HG02840 (cell line): ENCODE measurements around the gene ACSF3.
"Not testable (repeated sequence)": the region's sequence is repeated elsewhere in the genome, so short reads cannot be mapped to it uniquely, and the experiment has no call there.

Source experiments
- ATAC-seq: cut with Tn5 transposase; IDR thresholded peaks from one replicate; pipeline ENCODE4 v1.9.1; 2021; ENCODE audit warnings: mild to moderate bottlenecking, moderate library complexity, moderate number of reproducible peaks; ENCODE audit not compliant: unreplicated experiment, low FRiP score

ACSF3 gene

GRCh38 chr16:89184933-89185794 lies 91.5 kb downstream of the ACSF3 start:
- ATAC-seq, result no peak

DNA sequence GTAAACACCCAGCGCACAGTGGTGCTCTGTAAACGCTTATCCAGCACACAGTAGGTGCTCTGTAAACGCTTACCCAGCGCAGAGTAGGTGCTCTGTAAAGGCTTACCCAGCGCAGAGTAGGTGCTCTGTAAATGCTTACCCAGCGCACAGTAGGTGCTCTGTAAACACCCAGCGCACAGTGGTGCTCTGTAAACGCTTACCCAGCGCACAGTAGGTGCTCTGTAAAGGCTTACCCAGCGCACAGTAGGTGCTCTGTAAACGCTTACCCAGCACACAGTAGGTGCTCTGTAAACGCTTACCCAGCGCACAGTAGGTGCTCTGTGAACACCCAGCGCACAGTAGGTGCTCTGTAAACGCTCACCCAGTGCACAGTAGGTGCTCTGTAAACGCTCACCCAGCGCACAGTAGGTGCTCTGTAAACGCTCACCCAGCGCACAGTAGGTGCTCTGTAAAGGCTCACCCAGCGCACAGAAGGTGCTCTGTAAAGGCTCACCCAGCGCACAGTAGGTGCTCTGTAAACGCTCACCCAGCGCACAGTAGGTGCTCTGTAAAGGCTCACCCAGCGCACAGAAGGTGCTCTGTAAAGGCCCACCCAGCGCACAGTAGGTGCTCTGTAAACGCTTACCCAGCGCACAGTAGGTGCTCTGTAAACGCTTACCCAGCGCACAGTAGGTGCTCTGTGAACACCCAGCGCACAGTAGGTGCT lies 92.4 kb downstream of the ACSF3 start:
- not testable (repeated sequence) for ATAC-seq

- not testable (repeated sequence) for ATAC-seq
These were observed 93.0 kb downstream of the ACSF3 start for GRCh38 chr16:89186593-89187031.

DNA sequence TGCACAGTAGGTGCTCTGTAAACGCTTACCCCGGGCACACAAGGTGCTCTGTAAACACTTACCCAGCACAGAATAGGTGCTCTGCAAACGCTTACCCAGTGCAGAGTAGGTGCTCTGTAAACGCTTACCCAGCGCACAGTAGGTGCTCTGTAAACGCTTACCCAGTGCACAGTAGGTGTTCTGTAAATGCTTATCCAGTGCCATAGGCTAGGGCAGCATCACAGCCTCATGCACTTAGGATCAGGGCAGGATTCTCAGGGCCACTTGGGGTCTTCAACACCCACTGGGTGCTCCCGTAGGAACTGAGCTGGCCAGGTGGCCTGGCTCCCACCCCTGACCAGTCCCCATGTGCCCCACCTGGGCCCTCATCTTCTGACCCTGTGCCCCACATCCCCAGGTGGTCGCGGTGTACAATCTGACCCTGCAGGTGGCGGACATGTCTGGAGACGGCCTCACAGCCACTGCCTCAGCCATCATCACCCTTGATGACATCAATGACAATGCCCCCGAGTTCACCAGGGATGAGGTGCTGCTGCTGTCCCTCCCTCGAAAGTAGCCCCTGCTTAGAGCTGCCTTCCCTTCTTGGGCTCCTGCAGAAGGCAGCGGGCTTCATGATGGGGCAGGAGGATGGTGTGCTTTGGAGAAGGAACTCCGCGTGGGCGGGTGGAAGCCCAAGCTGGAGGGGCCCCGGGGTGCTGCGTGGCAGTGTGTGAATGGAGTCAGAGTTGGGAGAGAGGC lies 93.5 kb downstream of the ACSF3 start:
- ATAC-seq, result no peak

DNA sequence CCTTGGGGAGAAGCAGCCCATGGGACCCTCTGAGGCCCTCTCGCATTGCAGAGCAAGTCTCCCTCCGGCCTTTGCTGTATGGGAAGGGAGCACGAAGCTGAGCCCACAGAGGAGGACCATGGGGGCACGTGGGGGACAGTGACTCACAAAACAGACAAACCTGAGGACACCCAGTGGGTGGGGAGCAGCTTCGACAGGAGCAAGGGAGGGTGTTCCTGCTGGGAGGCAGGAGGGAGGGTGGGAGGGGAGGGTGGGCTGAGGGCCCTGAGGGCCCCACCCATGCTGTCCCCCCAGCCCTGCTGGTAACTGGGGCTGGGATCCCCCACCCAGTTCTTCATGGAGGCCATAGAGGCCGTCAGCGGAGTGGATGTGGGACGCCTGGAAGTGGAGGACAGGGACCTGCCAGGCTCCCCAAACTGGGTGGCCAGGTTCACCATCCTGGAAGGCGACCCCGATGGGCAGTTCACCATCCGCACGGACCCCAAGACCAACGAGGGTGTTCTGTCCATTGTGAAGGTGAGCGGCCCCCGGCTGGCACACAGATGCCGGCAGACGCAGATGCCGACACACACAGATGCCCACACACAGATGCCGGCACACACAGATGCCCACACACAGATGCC lies 94.2 kb downstream of the ACSF3 start:
- ATAC-seq, result no peak

GRCh38 chr16:89188471-89189357 lies 95.1 kb downstream of the ACSF3 start:
- ATAC-seq, result not testable (repeated sequence)

DNA sequence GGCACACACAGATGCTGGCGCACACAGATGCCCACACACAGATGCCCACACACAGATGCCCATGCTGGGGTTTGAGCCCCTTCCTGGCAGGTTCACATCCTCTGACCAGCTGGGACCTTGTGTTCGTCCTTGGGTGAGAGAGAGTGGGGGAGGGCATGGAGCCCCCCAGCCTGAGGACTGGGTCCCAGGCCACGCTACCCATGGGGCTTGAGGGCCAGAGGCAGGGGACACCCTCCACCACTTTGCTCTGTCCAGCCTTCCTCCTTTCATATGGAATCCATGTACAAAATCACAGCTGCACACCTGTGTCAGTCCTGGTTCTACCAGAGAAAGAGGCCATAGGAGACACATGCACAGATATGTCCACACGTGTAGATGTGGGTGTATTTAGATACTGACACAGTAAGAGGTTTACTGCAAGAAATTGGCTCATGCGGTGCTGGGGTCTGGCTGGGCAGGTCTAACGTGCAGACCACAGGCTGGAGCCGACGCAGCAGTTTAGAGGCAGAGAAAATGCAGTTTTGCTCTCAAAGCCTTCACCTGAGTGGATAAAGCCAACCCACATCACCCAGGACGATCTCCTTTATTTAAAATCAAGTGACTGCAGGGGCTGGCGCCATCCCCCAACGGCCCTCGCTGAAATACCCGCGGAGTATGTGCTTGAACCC lies 95.8 kb downstream of the ACSF3 start:
- no peak for ATAC-seq

GRCh38 chr16:89190150-89190958 lies 96.7 kb downstream of the ACSF3 start:
- ATAC-seq, result no peak

- no peak for ATAC-seq
These were observed 97.6 kb downstream of the ACSF3 start for GRCh38 chr16:89191033-89191900.

GRCh38 chr16:89191901-89192185 lies 98.2 kb downstream of the ACSF3 start:
- ATAC-seq, result no peak

DNA sequence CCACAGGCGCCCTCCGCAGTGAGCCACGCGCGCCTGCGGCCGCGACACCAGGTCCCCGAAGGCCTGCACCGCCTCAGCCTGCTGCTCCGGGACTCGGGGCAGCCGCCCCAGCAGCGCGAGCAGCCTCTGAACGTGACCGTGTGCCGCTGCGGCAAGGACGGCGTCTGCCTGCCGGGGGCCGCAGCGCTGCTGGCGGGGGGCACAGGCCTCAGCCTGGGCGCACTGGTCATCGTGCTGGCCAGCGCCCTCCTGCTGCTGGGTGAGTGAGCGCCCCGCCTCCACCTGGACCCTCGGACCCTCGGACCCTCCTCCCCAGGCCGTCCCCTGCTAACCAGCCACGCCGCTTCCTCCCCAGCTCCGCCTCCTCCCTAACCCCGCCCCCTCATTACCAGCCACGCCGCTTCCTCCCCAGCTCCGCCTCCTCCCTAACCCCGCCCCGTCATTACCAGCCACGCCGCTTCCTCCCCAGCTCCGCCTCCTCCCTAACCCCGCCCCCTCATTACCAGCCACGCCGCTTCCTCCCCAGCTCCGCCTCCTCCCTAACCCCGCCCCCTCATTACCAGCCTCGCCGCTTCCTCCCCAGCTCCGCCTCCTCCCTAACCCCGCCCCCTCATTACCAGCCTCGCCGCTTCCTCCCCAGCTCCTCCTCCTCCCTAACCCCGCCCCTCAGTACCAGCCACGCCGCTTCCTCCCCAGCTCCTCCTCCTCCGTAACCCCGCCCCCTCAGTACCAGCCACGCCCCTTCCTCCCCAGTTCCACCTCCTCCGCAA lies 98.7 kb downstream of the ACSF3 start:
- ATAC-seq, result not testable (repeated sequence)

- ATAC-seq, result no peak
These were observed 99.4 kb downstream of the ACSF3 start for GRCh38 chr16:89192956-89193575.

DNA sequence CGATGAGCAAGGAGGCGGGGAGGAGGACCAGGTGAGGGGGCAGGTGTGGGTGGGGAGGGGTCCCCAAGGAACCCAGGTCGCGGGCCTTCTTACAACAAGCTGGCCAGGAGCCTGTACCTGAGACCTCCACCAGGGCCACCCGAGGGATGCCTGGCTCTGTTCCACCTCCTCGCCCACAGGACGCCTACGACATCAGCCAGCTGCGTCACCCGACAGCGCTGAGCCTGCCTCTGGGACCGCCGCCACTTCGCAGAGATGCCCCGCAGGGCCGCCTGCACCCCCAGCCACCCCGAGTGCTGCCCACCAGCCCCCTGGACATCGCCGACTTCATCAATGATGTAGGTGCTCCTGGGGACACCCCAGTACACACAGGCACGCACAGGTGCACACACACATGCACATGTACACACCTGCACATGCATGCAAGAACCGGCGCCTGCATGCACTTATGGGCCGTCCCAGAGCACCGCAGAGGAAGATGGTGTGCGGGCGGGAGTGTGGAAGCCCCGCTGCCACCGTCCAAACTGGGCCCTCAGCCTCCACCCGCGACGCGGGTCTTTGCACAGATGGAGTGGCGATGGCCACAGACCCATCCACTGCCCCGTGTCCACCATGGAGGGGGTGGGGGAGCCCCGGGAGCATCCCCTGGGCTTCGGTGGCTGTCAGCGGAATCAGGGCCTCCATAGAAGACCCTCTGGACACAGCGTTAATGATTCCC lies 100.1 kb downstream of the ACSF3 start:
- ATAC-seq, result no peak

GRCh38 chr16:89194340-89195311 lies 101.0 kb downstream of the ACSF3 start:
- ATAC-seq, result no peak
